Testis (tissue), 5 donors: Measurements from ENCODE around the gene GMNN. TPM values are rescaled to one million over a fixed set of nuclear protein-coding genes. Genes with fewer than 3 reads are reported as not detected.
"Not testable (repeated sequence)": the region's sequence is repeated elsewhere in the genome, so short reads cannot be mapped to it uniquely, and the experiment has no call there.

Experiments
- DNase-seq: peaks from one replicate; pipeline ENCODE4 v3.0.0-alpha.2; 2019
- H3K27ac ChIP-seq, 2 donors: fragments of 200-600 bp; sonication (generic); one replicate each; pipeline ENCODE4 v1.5.1; 2019
- H3K27me3 ChIP-seq: fragments of 200-600 bp; sonication (generic); one replicate; pipeline ENCODE4 v1.5.1; 2019
- H3K36me3 ChIP-seq: fragments of 200-600 bp; sonication (generic); one replicate; pipeline ENCODE4 v1.5.1; 2017; ENCODE audit warnings: low read depth; ENCODE audit errors: missing control alignments
- H3K4me1 ChIP-seq: fragments of 200-600 bp; sonication (generic); one replicate; pipeline ENCODE4 v1.5.1; 2019
- H3K4me3 ChIP-seq, 2 donors: fragments of 200-600 bp; sonication (generic); one replicate each; pipeline ENCODE4 v1.5.1; 2017 to 2019
- H3K9me3 ChIP-seq: fragments of 200-600 bp; sonication (generic); one replicate; pipeline ENCODE4 v1.5.1; 2017
- POLR2A ChIP-seq: fragments of 450-650 bp; IDR thresholded peaks from one replicate; pipeline ENCODE4 v1.6.1; 2017; ENCODE audit warnings: antibody characterized with exemption, mild to moderate bottlenecking, moderate library complexity
- WGBS, 2 donors: methylation state at CpG; one replicate each; pipeline ENCODE4 v1.1.5; 2018; 5-methylcytosine and 5-hydroxymethylcytosine counted together
- intact Hi-C: fragments of 100-400 bp; cut with DNase I; formaldehyde crosslinking; loops from one replicate; pipeline ENCODE4 v1.15.1; 2023; ENCODE audit warnings: low total_unique reads
- long read RNA-seq, 2 donors: transcript quantifications; one replicate each; lab custom pipeline, GENCODE V29; 2026
- polyA plus RNA-seq: library from polyadenylated mRNA; stranded (reverse); fragments of 350-450 nt; fragmentation: Illumina TruSeq; extraction: RNeasy Lipid Tissue Mini Kit (QIAGEN cat#74804); gene quantifications from one replicate; pipeline ENCODE4 v1.2.3, GENCODE V29; 2014; ENCODE audit warnings: low read depth, low replicate concordance; ENCODE audit not compliant: insufficient read depth
- total RNA-seq, 2 donors: library from RNA; depleted of rRNA; stranded (reverse); fragments of >200 nt; gene quantifications; one replicate each; pipeline ENCODE4 v1.2.3, GENCODE V29; 2016
- TF ChIP-seq, protein P1 (sequence below), 3 experiments: fragments of 450-650 bp in 2 of 3; fragments of 200-600 bp in 1 of 3; sonication (generic) in 1 of 3; IDR thresholded peaks; one replicate each; pipeline ENCODE4 v1.5.1; 2016 to 2019; ENCODE audit warnings: antibody characterized with exemption in 3 of 3, mild to moderate bottlenecking in 2 of 3, moderate library complexity in 1 of 3

Gene GMNN
- total RNA-seq: 10 to 100 TPM; 23.8 to 37.4 TPM
- 67.2 TPM for polyA plus RNA-seq
- long read RNA-seq, donor 1, transcript GMNN-201 (7 exons, 1,262 nt): major isoform, 8 of 13 reads
- long read RNA-seq, donor 1, transcript GMNN-202 (7 exons, 1,133 nt): minor isoform, 5 of 13 reads
- long read RNA-seq, donor 1, partial matches to known transcripts: 0 of 13 reads
- long read RNA-seq, donor 1, other reads (novel, unspliced or antisense): 0 of 13 reads
- long read RNA-seq, donor 2, partial matches to known transcripts: 0 of 7 reads
- long read RNA-seq, donor 2, other reads (novel, unspliced or antisense): 0 of 7 reads

DNA sequence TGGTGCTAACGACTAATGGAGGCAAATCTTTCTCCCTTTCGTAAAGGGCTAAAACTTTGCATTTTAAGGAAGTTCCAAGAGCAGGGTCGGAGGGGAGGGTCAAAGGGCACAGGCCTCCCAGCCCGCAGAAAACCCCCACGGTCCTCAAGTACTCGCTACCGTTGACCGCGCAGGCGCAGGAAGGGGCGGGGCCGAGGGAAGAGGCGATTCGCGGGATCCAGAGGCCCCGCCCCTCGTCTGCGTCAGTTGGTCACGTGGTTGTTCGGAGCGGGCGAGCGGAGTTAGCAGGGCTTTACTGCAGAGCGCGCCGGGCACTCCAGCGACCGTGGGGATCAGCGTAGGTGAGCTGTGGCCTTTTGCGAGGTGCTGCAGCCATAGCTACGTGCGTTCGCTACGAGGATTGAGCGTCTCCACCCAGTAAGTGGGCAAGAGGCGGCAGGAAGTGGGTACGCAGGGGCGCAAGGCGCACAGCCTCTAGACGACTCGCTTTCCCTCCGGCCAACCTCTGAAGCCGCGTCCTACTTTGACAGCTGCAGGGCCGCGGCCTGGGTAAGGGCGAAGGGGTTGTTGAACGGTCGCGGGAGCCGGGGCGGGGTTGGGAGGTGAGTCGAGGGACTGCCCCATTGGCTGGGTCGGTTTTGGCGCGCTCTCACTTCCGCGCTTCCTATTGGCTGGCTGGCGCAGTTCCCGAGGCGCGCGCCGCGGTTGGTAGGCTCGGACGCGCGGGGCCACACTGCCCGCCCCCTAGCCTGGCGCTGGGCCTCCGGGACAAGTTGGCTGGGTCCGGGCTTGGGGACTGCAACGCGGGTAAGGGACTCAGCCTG, at the start of gene GMNN:
Gene GMNN (plus strand): TSS at position 242 of the 824 bp plus-strand sequence. CDS start 2,310 bp downstream, outside the sequence.
- Histone ChIP-seq H3K4me1 (peaks cover 5% of the 10 kb centered on the region), H3K4me3 (peak within 1 kb of the TSS; percentile 89 to 94), H3K36me3 (no peaks in the 10 kb centered on the region), H3K27me3 (no peaks in the 10 kb centered on the region), H3K9me3 (no peaks in the 10 kb centered on the region), H3K27ac (peak within 1 kb of the TSS; percentile 93 to 95)
- peak; percentile 98 for DNase-seq
- WGBS, 2 donors: 0 to 1% methylated on average over 31 to 68 of the region's 75 CpGs
- TF ChIP-seq, protein P1, sequence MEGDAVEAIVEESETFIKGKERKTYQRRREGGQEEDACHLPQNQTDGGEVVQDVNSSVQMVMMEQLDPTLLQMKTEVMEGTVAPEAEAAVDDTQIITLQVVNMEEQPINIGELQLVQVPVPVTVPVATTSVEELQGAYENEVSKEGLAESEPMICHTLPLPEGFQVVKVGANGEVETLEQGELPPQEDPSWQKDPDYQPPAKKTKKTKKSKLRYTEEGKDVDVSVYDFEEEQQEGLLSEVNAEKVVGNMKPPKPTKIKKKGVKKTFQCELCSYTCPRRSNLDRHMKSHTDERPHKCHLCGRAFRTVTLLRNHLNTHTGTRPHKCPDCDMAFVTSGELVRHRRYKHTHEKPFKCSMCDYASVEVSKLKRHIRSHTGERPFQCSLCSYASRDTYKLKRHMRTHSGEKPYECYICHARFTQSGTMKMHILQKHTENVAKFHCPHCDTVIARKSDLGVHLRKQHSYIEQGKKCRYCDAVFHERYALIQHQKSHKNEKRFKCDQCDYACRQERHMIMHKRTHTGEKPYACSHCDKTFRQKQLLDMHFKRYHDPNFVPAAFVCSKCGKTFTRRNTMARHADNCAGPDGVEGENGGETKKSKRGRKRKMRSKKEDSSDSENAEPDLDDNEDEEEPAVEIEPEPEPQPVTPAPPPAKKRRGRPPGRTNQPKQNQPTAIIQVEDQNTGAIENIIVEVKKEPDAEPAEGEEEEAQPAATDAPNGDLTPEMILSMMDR (IDR thresholded peaks at IDR 0.05): peak in 1 of 3 experiments; percentile 1
- TF ChIP-seq POLR2A: no peak
- intact Hi-C loops: no loop called here

- H3K36me3 ChIP-seq, H3K4me1 ChIP-seq, H3K27me3 ChIP-seq, H3K9me3 ChIP-seq, DNase-seq, H3K27ac ChIP-seq, intact Hi-C loops, H3K4me3 ChIP-seq: not testable (repeated sequence)
- WGBS, 2 donors: 88 to 91% methylated on average over 3 of the region's 3 CpGs
Measured at GRCh38 chr6:24730653-24731052, 44.1 kb upstream of the GMNN start.

GRCh38 chr6:24731456-24732134, 43.1 kb upstream of the GMNN start:
- H3K36me3 ChIP-seq, H3K27me3 ChIP-seq, intact Hi-C loops, H3K27ac ChIP-seq, H3K4me1 ChIP-seq, H3K9me3 ChIP-seq, DNase-seq, H3K4me3 ChIP-seq: not testable (repeated sequence)
- WGBS, 2 donors: 85 to 93% methylated on average over 6 of the region's 6 CpGs

DNA sequence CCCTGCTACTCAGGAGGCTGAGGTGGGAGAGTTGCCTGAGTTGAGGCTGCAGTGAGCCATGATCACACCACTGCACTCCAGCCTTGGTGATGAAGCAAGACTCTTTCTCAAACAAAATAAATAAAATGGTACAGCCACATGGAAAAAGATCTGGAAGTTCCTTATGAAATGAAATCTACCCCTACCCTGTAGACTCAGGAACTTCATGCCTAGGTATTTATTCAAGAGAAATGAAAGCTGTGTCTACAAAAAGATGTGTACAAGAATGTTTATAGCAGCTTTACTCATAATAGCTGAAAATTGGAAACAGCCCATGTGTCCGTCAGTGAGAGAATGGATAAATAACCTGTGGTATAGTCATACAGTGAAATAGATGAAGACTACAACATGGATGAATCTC, 40.6 kb upstream of the GMNN start:
- 92 to 100% methylated on average over 1 of the region's 1 CpG for WGBS, 2 donors
- Histone ChIP-seq H3K36me3 (no peaks in the 10 kb centered on the region), H3K4me1 (no peaks in the 10 kb centered on the region), H3K4me3 (no peak overlapping the region), H3K9me3 (no peaks in the 10 kb centered on the region), H3K27me3 (no peaks in the 10 kb centered on the region), H3K27ac (no peak overlapping the region)
- TF ChIP-seq, protein P1 (IDR thresholded peaks at IDR 0.05): no peak
- TF ChIP-seq POLR2A: no peak
- no peak for DNase-seq
- intact Hi-C loops: no loop called here

GRCh38 chr6:24734710-24735109, 40.0 kb upstream of the GMNN start:
- H3K27me3 ChIP-seq, H3K9me3 ChIP-seq, H3K4me1 ChIP-seq, H3K36me3 ChIP-seq, intact Hi-C loops, H3K27ac ChIP-seq, DNase-seq, H3K4me3 ChIP-seq: not testable (repeated sequence)
- 89 to 95% methylated on average over 4 of the region's 4 CpGs for WGBS, 2 donors

- H3K36me3 ChIP-seq: no peaks in the 10 kb centered on the region
- no peaks in the 10 kb centered on the region for H3K27me3 ChIP-seq
- no peak overlapping the region for H3K27ac ChIP-seq
- TF ChIP-seq POLR2A: no peak
- TF ChIP-seq, protein P1 (IDR thresholded peaks at IDR 0.05): no peak
- H3K4me1 ChIP-seq: no peaks in the 10 kb centered on the region
- 65 to 79% methylated on average over 3 of the region's 3 CpGs for WGBS, 2 donors
- no peaks in the 10 kb centered on the region for H3K9me3 ChIP-seq
- H3K4me3 ChIP-seq: no peak overlapping the region
- intact Hi-C loops: no loop called here
- DNase-seq: no peak
Measured at GRCh38 chr6:24738741-24739140, 36.0 kb upstream of the GMNN start.
